LNCAP (cell line): Measurements from ENCODE around the gene SPATS2.

Source experiments
- CTCF ChIP-seq: fragments of 450-650 bp; IDR thresholded peaks from 2 replicates; pipeline ENCODE4 v1.5.1; 2017; ENCODE audit warnings: mild to moderate bottlenecking

SPATS2 gene

GRCh38 chr12:49521389-49521788 lies 154.1 kb downstream of the SPATS2 start:
- no peak for TF ChIP-seq CTCF

DNA sequence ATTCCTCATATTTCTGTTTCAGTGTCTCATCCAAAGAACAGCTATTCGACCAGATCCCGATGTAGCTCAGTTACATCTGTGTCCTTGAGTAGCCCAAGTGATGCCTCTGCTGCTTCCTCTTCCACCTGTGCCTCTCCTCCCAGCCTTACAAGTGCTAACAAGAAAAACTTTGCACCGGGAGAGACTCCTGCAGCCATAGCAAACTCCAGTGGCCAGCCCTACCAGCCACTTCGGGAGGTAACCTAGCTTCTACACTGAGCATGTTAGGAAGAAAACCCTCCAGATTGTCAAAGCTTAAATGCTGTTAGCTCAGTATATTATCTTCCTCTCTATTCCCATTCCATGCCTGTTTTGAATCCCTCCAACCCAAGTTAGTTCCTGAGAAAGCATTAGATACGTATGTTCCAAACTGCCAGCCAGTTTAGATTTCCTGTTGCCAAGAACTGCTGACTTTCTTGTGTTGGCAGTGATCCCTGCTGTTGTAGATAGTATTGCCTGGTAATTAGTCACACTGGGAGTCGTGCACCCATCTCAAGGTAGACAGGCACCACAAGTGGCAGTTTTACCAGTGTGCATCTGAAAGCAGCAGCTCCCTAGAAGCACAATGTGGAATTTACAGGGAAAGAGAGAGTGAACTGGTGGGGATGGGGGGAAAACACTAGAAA lies 157.5 kb downstream of the SPATS2 start:
- TF ChIP-seq CTCF, result no peak

- no peak for TF ChIP-seq CTCF
Observed at GRCh38 chr12:49525942-49526341, 158.7 kb downstream of the SPATS2 start.

DNA sequence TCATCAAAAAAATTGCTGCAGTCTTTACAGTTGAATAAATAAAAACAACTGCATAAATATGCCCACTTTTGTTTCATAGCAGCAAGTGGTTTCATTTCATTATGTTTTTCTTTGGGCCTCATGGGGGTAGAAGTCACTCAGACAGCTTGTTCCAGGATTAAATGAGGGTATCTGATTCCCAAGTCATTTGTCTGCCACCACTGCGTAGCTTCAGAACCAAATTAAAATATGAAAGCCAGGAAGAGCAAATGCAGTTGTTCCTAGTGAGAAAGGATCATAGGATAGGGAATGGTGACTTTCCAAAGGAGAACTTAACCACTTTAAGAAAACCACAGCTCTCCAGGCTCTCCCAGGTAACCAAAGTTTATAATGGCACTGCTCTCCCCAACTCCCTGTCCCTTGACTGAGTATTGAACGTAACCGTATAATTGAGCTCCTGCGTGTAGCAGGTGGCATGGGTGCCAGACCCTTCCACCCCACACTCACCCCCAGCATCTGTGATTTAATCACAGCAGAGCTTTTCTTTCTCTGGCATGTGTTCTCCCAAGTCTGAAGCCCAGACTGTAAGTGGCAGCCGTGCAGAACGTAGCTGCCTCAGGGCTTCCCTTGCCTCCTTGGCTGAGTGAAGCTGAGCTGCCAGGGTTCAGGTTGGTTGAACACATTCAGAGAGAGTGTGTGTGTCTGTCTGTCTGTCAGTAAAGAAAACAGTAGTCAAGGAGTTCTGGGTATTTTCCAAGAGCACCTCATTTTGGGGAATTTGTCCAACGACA lies 160.3 kb downstream of the SPATS2 start:
- no peak for TF ChIP-seq CTCF

- no peak for TF ChIP-seq CTCF
Observed at GRCh38 chr12:49529414-49529813, 162.2 kb downstream of the SPATS2 start.

GRCh38 chr12:49531745-49532144 lies 164.5 kb downstream of the SPATS2 start:
- TF ChIP-seq CTCF, result no peak

DNA sequence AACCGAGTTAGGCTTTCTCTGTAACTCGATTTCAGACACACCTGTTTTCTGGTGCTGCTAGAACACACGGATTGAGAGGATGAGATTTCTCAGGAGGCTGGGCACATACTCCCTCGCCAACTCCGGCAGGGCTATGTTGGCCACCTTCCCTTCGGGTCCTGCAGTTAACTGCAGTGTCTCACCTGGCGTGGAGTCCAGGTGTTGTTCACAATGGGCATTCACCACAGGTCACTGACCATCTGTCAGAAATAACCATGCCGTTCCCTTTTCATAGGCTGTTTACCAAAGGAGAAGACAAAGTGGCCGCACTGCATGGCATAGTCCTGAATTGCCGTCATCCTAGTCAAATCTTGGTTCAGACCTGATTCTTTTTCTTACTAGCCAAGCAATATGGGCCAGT lies 166.1 kb downstream of the SPATS2 start:
- no peak for TF ChIP-seq CTCF
